ENCODE results near the gene FGF14.

The FGF14 gene

DNA sequence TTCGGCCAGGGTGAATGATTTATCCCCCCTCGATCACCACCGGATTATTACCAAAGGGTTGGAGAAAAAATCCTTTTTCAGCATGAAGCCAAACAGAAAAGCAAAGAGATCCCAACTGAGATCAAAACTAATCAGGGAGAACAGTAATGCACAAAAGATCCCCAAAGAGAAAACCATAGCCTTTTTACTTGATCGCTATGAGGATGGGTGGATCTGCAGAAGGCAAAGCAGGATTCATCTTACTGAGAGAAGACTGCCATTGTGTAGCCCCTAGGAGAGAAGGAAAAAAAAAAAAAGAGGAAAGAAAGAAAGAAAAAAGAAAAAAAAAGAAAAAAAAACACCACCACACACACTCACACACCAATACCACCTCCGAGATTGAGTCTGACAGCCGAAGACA, at the start of gene FGF14:
Gene FGF14 (minus strand): TSS at position 283 of the 400 bp plus-strand sequence.
- no peak for TF ChIP-seq Cebpa-rat (IDR thresholded peaks at IDR 0.05)
- Histone ChIP-seq H3K27ac (no peak within 1 kb of the TSS), H3K36me3 (no peaks in the 10 kb centered on the region), H3K27me3 (no peaks in the 10 kb centered on the region), H4K20me1 (no peaks in the 10 kb centered on the region), H3K9me3 (replicated peaks in 1 of 11) (no peaks in the 10 kb centered on the region; a peak in 3 of 22 replicates), H3K4me3 (no peak within 1 kb of the TSS), H3K9ac (no peak within 1 kb of the TSS), H3K4me1 (no peaks in the 10 kb centered on the region), H3K4me2 (no peak within 1 kb of the TSS)

DNA sequence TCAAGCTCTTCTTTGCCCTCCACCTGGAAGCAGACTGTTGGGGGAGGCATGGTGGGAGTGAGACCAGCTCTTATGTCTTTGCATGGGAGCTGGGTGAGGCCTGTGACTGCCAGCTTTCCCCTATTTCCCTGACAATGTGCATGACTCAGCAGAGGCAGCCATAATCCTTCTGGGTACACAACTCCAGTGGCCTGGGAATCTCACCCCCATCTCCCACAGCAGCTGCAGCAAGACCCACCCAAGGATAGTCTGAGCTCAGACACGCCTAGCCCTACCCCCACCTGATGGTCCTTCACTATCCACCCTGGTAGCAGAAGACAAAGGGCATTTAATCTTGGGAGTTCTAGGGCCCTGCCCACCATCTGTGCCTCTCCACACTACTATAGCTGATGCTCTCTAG, 41.4 kb upstream of the FGF14 start:
- H3K9me3 ChIP-seq (replicated peaks in 1 of 11) = 0 out of 22 replicates have a peak, but pooled peaks cover 0 to 6% (median 0%) of the 10 kb centered on the region in 11 experiments
- H4K20me1 ChIP-seq = no peaks in the 10 kb centered on the region
- no peaks in the 10 kb centered on the region for H3K36me3 ChIP-seq
- H3K4me3 ChIP-seq = no peak overlapping the region
- no peak overlapping the region for H3K4me2 ChIP-seq
- no peak for TF ChIP-seq Cebpa-rat (IDR thresholded peaks at IDR 0.05)
- H3K4me1 ChIP-seq = no peaks in the 10 kb centered on the region
- no peak overlapping the region for H3K27ac ChIP-seq
- H3K27me3 ChIP-seq = no peaks in the 10 kb centered on the region
- no peak overlapping the region for H3K9ac ChIP-seq

DNA sequence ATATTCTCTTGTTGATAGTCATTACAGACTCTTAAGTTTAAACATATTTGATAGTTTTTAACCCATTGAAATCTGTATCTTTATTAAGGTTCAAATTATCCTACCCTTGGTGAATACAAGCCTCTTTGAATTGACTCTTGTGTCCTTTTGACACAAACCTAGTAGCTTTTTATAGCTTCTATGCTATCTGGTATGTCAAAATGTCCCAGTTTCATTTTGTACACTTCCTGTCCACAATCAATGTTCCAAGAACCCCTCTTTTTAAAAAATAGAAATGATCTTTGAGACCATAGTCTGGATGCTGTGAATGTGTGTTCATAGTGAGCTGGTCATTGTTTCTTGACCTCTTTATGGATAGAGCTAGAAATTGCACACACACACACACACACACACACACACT, 39.2 kb upstream of the FGF14 start:
- Histone ChIP-seq H4K20me1 (no peaks in the 10 kb centered on the region), H3K4me3 (no peak overlapping the region), H3K4me2 (no peak overlapping the region), H3K9me3 (replicated peaks in 1 of 11) (0 out of 22 replicates have a peak, but pooled peaks cover 0 to 5% (median 0%) of the 10 kb centered on the region in 11 experiments), H3K27ac (no peak overlapping the region), H3K4me1 (no peaks in the 10 kb centered on the region), H3K27me3 (no peaks in the 10 kb centered on the region), H3K36me3 (no peaks in the 10 kb centered on the region), H3K9ac (no peak overlapping the region)
- no peak for TF ChIP-seq Cebpa-rat (IDR thresholded peaks at IDR 0.05)

DNA sequence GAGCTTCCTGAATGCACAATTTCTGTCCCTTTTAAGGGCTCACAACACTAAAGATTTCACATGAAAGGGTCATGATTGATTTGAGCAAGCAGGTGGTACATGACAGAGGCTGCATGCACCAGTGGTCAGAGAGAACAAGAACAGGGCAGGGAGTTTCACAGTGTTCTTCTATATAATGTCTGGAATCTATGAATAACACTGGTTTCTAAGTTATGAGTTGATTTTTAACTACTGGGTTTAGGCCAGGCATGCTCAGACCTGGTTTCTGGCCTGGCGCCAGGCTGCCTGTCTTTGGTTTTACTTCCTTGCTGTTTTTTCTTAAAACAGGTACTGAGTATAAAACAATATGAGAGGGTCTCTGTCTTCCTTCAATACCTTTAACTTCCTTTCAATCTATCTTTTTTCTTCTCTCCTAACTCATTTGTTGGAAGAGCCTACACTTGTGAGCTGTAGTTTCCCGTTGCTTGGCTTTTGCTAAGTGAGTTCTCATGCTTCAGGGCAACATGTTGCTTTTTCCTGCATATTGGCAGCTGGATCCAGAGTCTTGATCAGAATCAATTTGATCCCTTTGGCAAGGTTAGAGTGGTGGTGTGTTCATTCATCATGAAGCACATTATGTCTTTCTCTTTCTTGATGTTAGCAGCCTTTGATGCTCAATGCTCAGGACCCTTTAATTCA, 38.5 kb upstream of the FGF14 start:
- Histone ChIP-seq H3K27ac (no peak overlapping the region), H4K20me1 (no peaks in the 10 kb centered on the region), H3K36me3 (no peaks in the 10 kb centered on the region), H3K9me3 (replicated peaks in 1 of 11) (peaks cover 0 to 5% (median 0%) of the 10 kb centered on the region in 11 experiments; a peak in 7 of 22 replicates), H3K4me3 (no peak overlapping the region), H3K27me3 (no peaks in the 10 kb centered on the region), H3K4me2 (no peak overlapping the region), H3K4me1 (no peaks in the 10 kb centered on the region), H3K9ac (no peak overlapping the region)
- no peak for TF ChIP-seq Cebpa-rat (IDR thresholded peaks at IDR 0.05)

DNA sequence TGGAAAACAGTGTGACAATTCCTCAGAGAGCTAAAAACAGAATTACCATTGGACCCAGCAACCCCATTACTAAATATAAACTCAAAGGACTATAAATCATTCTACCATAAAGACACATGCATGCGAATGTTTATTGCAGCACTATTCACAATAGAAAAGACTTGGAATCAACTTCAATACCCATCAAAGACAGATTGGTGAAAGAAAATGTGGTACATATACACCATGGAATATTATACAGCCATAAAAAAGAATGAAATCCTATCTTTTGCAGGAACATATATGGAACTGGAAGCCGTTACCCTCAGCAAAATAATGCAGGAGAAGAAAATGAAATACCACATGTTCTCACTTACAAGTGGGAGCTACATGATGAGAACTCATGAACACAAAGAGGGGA, 20.8 kb upstream of the FGF14 start:
- Histone ChIP-seq H3K9ac (no peak overlapping the region), H3K4me1 (no peaks in the 10 kb centered on the region), H3K9me3 (replicated peaks in 1 of 11) (peaks cover 33 to 49% (median 44%) of the 10 kb centered on the region in 11 experiments), H3K4me3 (no peak overlapping the region), H3K36me3 (no peaks in the 10 kb centered on the region), H4K20me1 (no peaks in the 10 kb centered on the region), H3K27me3 (no peaks in the 10 kb centered on the region), H3K27ac (no peak overlapping the region), H3K4me2 (no peak overlapping the region)
- TF ChIP-seq Cebpa-rat (IDR thresholded peaks at IDR 0.05) = no peak

DNA sequence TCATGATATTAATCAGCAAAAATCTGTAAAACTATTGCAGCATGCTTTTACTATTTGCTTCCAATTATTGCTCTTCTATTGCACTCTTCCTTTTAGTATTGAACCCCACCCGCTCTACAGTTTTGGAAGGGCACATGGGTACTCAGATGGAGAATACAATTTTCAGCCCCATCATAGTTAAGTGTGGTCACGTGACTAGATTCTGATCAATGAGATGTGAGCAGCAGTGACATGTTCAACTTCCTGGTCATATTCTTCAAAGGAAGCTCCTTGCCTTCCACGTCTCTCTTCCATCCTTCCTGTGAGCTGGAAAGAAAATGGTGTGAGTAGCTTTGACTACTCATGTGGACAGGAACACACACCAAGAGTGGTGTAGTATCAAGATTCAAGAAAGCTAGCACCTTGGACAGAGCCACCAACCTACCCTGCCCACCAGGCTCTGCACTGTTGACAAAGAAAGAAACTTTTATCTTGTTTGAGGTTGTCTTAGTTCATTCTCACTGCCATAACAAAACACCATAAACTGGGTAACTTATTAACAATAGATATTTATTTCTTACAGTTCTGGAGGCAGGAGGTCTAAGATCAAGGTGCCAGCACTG, 3.8 kb upstream of the FGF14 start:
- no peak overlapping the region for H3K27ac ChIP-seq

DNA sequence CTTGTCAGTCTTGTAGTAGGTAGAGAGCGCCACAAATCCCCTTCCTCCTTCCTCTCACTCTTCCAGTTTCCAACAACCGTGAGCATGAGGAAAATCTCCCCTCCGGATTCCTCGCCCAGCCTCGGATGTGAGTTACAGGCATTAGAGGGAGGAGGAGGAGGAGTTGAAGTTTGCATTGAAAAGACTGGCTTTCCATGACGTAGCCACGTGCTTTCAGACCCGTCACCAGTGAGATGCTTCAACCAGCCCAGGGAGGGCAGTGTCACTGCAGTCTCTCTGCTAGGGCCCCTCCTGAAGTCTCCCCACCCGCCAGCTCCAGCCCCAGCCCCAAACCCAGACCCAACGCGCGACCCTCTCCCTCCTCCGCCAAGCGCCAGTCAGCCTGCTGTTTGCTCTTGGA, 442 bp upstream of the FGF14 start:
- no peak overlapping the region for H3K4me2 ChIP-seq
- H3K4me3 ChIP-seq = no peak overlapping the region

More for the DNA sequence above, 3.8 kb upstream of the FGF14 start:
- no peak overlapping the region for H3K9ac ChIP-seq
- no peaks in the 10 kb centered on the region for H3K9me3 ChIP-seq (replicated peaks in 1 of 11)
- no peak overlapping the region for H3K4me2 ChIP-seq
- H3K4me3 ChIP-seq = no peak overlapping the region
- no peak for TF ChIP-seq Cebpa-rat (IDR thresholded peaks at IDR 0.05)
- no peaks in the 10 kb centered on the region for H3K27me3 ChIP-seq
- H4K20me1 ChIP-seq = no peaks in the 10 kb centered on the region
- H3K36me3 ChIP-seq = no peaks in the 10 kb centered on the region
- no peaks in the 10 kb centered on the region for H3K4me1 ChIP-seq

DNA sequence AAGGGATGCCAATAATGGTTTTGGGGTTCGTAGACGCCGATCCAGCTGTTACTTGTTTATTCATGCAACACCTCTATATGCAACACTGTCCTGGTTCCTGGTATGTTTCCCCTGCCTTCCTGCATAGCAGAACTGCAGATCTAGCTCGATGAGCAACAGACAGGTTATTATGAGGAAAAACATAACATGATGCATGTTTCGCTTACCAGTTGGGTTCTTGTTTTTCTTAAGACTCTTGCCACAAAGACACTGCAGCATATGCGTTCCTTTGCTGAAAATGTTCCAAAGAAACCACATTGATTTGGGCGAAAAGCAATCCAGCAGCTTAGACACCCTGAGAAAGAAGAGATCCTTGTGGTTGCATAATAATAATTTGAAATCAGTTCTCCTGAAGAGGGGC, 583 bp downstream of the FGF14 start:
- Histone ChIP-seq H3K9me3 (replicated peaks in 1 of 11) (no peaks in the 10 kb centered on the region; a peak in 3 of 22 replicates), H3K27me3 (no peaks in the 10 kb centered on the region), H3K36me3 (no peaks in the 10 kb centered on the region), H3K4me1 (no peaks in the 10 kb centered on the region), H3K27ac (no peak overlapping the region), H3K9ac (no peak overlapping the region), H4K20me1 (no peaks in the 10 kb centered on the region), H3K4me2 (no peak overlapping the region), H3K4me3 (no peak overlapping the region)
- TF ChIP-seq Cebpa-rat (IDR thresholded peaks at IDR 0.05) = no peak

More for the DNA sequence above, 442 bp upstream of the FGF14 start:
- H4K20me1 ChIP-seq = no peaks in the 10 kb centered on the region
- no peak overlapping the region for H3K9ac ChIP-seq
- H3K36me3 ChIP-seq = no peaks in the 10 kb centered on the region
- no peaks in the 10 kb centered on the region for H3K27me3 ChIP-seq
- H3K9me3 ChIP-seq (replicated peaks in 1 of 11) = no peaks in the 10 kb centered on the region; a peak in 3 of 22 replicates
- H3K27ac ChIP-seq = no peak overlapping the region
- no peak for TF ChIP-seq Cebpa-rat (IDR thresholded peaks at IDR 0.05)
- no peaks in the 10 kb centered on the region for H3K4me1 ChIP-seq

DNA sequence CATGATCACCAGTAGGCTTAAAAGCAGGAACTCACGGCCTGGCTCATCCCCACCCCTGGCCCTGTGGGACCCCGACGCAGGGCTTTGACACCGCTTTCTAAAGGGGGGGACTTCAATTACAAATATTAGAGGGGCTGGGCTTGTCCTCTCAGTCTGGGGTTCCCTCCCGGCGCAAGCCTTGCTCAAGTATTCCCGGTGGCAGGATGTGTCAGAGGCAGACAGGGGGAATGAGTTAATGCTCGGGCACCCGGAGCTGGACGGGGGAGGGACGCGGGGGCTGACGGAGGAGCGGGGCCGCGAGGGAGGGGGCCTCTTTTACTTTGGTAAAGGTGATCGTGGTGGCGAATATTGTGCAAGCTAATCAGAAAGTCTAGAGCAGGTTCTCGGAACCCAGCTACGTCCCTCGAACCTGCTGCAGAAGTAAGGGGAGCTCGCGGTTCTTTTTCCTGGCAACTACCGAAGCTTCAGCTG, 1.1 kb downstream of the FGF14 start:
- Histone ChIP-seq H3K4me2 (no peak overlapping the region), H4K20me1 (no peaks in the 10 kb centered on the region), H3K9me3 (replicated peaks in 1 of 11) (no peaks in the 10 kb centered on the region; a peak in 3 of 22 replicates), H3K4me3 (no peak overlapping the region), H3K27me3 (no peaks in the 10 kb centered on the region), H3K9ac (no peak overlapping the region), H3K27ac (no peak overlapping the region), H3K36me3 (no peaks in the 10 kb centered on the region), H3K4me1 (no peaks in the 10 kb centered on the region)
- no peak for TF ChIP-seq Cebpa-rat (IDR thresholded peaks at IDR 0.05)

Data from BLaER1 treated with 17β-estradiol and CSF1 and Interleukin-3, amounts not matched to agents 10 nM and 100 nM (cell line).